Sigmoid colon (tissue), 7 donors: ENCODE measurements around the gene RXRA. TPM values are rescaled to one million over a fixed set of nuclear protein-coding genes. Genes with fewer than 3 reads are reported as not detected.

Experiments used
- DNase-seq: peaks from one replicate; pipeline ENCODE4 v3.0.0-alpha.2; 2019
- H3K27ac ChIP-seq, 4 donors: fragments of 200-600 bp; sonication (generic); one replicate each; pipeline ENCODE4 v1.5.1; 2016 to 2019; ENCODE audit warnings: mild to moderate bottlenecking in 1 of 4
- H3K27me3 ChIP-seq, 3 donors: fragments of 200-600 bp; sonication (generic); one replicate each; pipeline ENCODE4 v1.5.1; 2019; ENCODE audit warnings: mild to moderate bottlenecking in 1 of 3
- H3K36me3 ChIP-seq, 4 donors: fragments of 200-600 bp; sonication (generic); one replicate each; pipeline ENCODE4 v1.5.1; 2016 to 2019
- H3K4me1 ChIP-seq, 4 donors: fragments of 200-600 bp; sonication (generic); one replicate each; pipeline ENCODE4 v1.5.1; 2017 to 2019
- H3K4me3 ChIP-seq, 4 donors: fragments of 200-600 bp; sonication (generic); one replicate each; pipeline ENCODE4 v1.5.1; 2017 to 2019; ENCODE audit warnings: mild to moderate bottlenecking in 2 of 4, moderate library complexity in 1 of 4
- H3K9me3 ChIP-seq, 4 donors: fragments of 200-600 bp in 3 of 4; sonication (generic) in 3 of 4; one replicate each; pipeline versions ENCODE4 v1.5.1 to v1.6.1; 2013 to 2019
- CTCF ChIP-seq, 4 experiments: fragments of 450-650 bp in 3 of 4; fragments of 200-600 bp in 1 of 4; IDR thresholded peaks; one replicate each; pipeline ENCODE4 v1.5.1; 2016 to 2019; ENCODE audit warnings: antibody characterized with exemption in 4 of 4, mild to moderate bottlenecking in 3 of 4, moderate library complexity in 2 of 4
- EP300 ChIP-seq, 4 donors: sonication (generic); formaldehyde crosslinking; IDR thresholded peaks; one replicate each; pipeline ENCODE4 v1.6.1; 2017; ENCODE audit warnings: antibody characterized with exemption in 4 of 4
- POLR2A ChIP-seq, 2 donors: fragments of 450-650 bp; IDR thresholded peaks; one replicate each; pipeline ENCODE4 v1.6.1; 2016; ENCODE audit warnings: antibody characterized with exemption in 2 of 2, mild to moderate bottlenecking in 2 of 2, moderate library complexity in 2 of 2
- POLR2AphosphoS5 ChIP-seq, 4 donors: sonication (generic); formaldehyde crosslinking; IDR thresholded peaks; one replicate each; pipeline ENCODE4 v1.6.1; 2017; ENCODE audit warnings: antibody characterized with exemption in 4 of 4
- WGBS, 2 donors: extraction: QIAGEN DNeasy Blood & Tissue Kit; methylation state at CpG; one replicate each; pipeline ENCODE4 v1.1.7; 2013; 5-methylcytosine and 5-hydroxymethylcytosine counted together
- intact Hi-C: fragments of 100-400 bp; cut with DNase I; formaldehyde crosslinking; loops from one replicate; pipeline ENCODE4 v1.15.1; 2023
- polyA plus RNA-seq, 3 donors: library from polyadenylated mRNA; stranded (reverse); fragments of 200-250 nt; gene quantifications; one replicate each; pipeline ENCODE4 v1.2.3, GENCODE V29; 2013
- total RNA-seq, 4 donors: library from RNA; depleted of rRNA; stranded (reverse); fragments of >200 nt; gene quantifications; one replicate each; pipeline ENCODE4 v1.1.0, GENCODE V29; 2016
- donor health status: healthy with polysubstance abuse.
- donor health status: Bipolar disorder and iron deficiency.
- donor health status: healthy.

Gene RXRA
- total and polyA plus RNA-seq, 7 donors: 26.7 to 50.8 (median 35.7) TPM

GRCh38 chr9:134335061-134335460 is 8.8 kb downstream of the RXRA start:
- H3K27me3 ChIP-seq: no peaks in the 10 kb centered on the region
- no peaks in the 10 kb centered on the region for H3K9me3 ChIP-seq
- WGBS, 2 donors: 90 to 91% methylated on average over 2 of the region's 2 CpGs
- H3K4me3 ChIP-seq: no peak overlapping the region
- DNase-seq: no peak
- no peaks in the 10 kb centered on the region for H3K36me3 ChIP-seq
- peaks cover 0 to 100% (median 94%) of the 10 kb centered on the region in 4 donors for H3K4me1 ChIP-seq
- no peak overlapping the region for H3K27ac ChIP-seq
- intact Hi-C loops: no loop called here
- TF ChIP-seq EP300 (IDR thresholded peaks at IDR 0.05) (no peak), CTCF (IDR thresholded peaks at IDR 0.05) (no peak), POLR2AphosphoS5 (IDR thresholded peaks at IDR 0.05) (no peak), POLR2A (IDR thresholded peaks at IDR 0.05) (no peak)

- peak overlapping the region in 1 of 4 donors; percentile 29 for H3K27ac ChIP-seq
- no peaks in the 10 kb centered on the region for H3K36me3 ChIP-seq
- intact Hi-C loops: no loop called here
- H3K4me3 ChIP-seq: no peak overlapping the region
- H3K27me3 ChIP-seq: no peaks in the 10 kb centered on the region
- H3K9me3 ChIP-seq: no peaks in the 10 kb centered on the region
- WGBS, 2 donors: 25 to 72% methylated on average over 20 of the region's 20 CpGs
- peaks cover 0 to 100% (median 94%) of the 10 kb centered on the region in 4 donors for H3K4me1 ChIP-seq
- TF ChIP-seq EP300 (IDR thresholded peaks at IDR 0.05) (no peak), POLR2A (IDR thresholded peaks at IDR 0.05) (no peak)
- DNase-seq: no peak
Measured at GRCh38 chr9:134335486-134336220, 9.4 kb downstream of the RXRA start.

DNA sequence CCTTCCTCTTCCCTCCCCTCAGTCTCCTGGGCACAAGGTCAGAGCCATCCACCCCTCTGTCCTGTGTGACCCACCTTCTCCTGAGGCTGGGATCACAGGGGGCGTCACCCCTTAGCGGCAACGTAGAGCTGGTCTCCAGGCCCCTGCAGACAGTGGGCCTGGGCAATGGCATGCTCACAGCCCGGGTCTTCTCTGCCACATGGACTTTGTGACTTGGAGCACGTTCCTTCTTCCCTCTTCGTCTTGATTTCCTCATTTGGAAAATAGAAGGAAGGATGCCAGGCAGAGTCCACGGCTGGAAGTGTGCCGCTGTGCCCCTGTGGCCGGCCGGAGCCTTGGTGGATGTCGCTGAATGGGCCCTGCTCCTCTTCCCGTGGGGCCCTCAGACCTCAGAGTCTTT is 10.0 kb downstream of the RXRA start:
- Histone ChIP-seq H3K4me1 (peaks cover 0 to 100% (median 94%) of the 10 kb centered on the region in 4 donors), H3K36me3 (no peaks in the 10 kb centered on the region), H3K4me3 (no peak overlapping the region), H3K27me3 (no peaks in the 10 kb centered on the region), H3K9me3 (no peaks in the 10 kb centered on the region), H3K27ac (no peak overlapping the region)
- WGBS, 2 donors: 20 to 70% methylated on average over 12 of the region's 12 CpGs
- no peak for DNase-seq
- TF ChIP-seq POLR2A (IDR thresholded peaks at IDR 0.05): no peak
- TF ChIP-seq POLR2AphosphoS5 (IDR thresholded peaks at IDR 0.05): no peak
- no peak for TF ChIP-seq EP300 (IDR thresholded peaks at IDR 0.05)
- no peak for TF ChIP-seq CTCF (IDR thresholded peaks at IDR 0.05)
- intact Hi-C loops: no loop called here

- Histone ChIP-seq H3K27me3 (no peaks in the 10 kb centered on the region), H3K27ac (no peak overlapping the region), H3K36me3 (no peaks in the 10 kb centered on the region), H3K4me3 (no peak overlapping the region), H3K9me3 (no peaks in the 10 kb centered on the region), H3K4me1 (peaks cover 2 to 100% (median 94%) of the 10 kb centered on the region in 4 donors)
- no peak for TF ChIP-seq CTCF (IDR thresholded peaks at IDR 0.05)
- no peak for TF ChIP-seq EP300 (IDR thresholded peaks at IDR 0.05)
- TF ChIP-seq POLR2A (IDR thresholded peaks at IDR 0.05): no peak
- no peak for TF ChIP-seq POLR2AphosphoS5 (IDR thresholded peaks at IDR 0.05)
- WGBS, 2 donors: 78 to 84% methylated on average over 8 of the region's 8 CpGs
- intact Hi-C loops: no loop called here
- DNase-seq: no peak
Measured at GRCh38 chr9:134336924-134337323, 10.7 kb downstream of the RXRA start.

DNA sequence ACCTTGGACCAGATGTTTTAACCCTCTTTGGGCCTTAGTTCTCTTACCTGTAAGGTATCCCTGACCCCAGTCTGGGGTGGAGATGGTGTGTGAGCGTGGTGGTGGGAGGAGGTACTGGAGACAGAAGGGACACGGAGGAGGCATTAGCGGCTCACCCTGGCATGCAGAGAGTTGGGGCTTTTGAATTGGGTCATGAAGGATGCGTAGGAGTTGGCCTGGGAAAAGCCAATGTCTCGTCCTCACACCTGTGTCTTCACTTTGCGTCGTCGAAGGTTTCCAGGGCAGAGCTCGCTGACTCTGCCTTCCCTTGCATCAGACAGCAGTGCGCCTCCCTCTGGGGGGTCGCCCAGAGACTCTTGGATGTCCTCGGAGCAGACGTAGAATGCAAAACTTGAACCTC is 11.2 kb downstream of the RXRA start:
- TF ChIP-seq POLR2AphosphoS5 (IDR thresholded peaks at IDR 0.05): no peak
- TF ChIP-seq POLR2A (IDR thresholded peaks at IDR 0.05): no peak
- TF ChIP-seq CTCF (IDR thresholded peaks at IDR 0.05): no peak
- TF ChIP-seq EP300 (IDR thresholded peaks at IDR 0.05): no peak
- intact Hi-C loops: no loop called here

More for the DNA sequence above, 11.2 kb downstream of the RXRA start:
- Histone ChIP-seq H3K27me3 (no peaks in the 10 kb centered on the region), H3K4me1 (peaks cover 2 to 100% (median 94%) of the 10 kb centered on the region in 4 donors), H3K27ac (no peak overlapping the region), H3K4me3 (no peak overlapping the region), H3K9me3 (no peaks in the 10 kb centered on the region), H3K36me3 (no peaks in the 10 kb centered on the region)
- WGBS, 2 donors: 94 to 97% methylated on average over 13 of the region's 13 CpGs
- DNase-seq: no peak
